CD14-positive monocyte (primary cell): ENCODE data around the gene TIPRL. TPM values are rescaled to one million over a fixed set of nuclear protein-coding genes. Genes with fewer than 3 reads are reported as not detected.
"Not testable (repeated sequence)": the region's sequence is repeated elsewhere in the genome, so short reads cannot be mapped to it uniquely, and the experiment has no call there.

Experiments used
- DNase-seq, 3 donors: peaks; one replicate each; pipeline ENCODE4 v3.0.0-alpha.2; 2011 to 2022
- H2AFZ ChIP-seq: 2 replicates; pipeline ENCODE4 v1.6.0; 2012; ENCODE audit warnings: mild to moderate bottlenecking, low read depth, low read length, inconsistent platforms; ENCODE audit not compliant: insufficient read depth, poor library complexity, severe bottlenecking
- H3K27ac ChIP-seq, 2 donors: 1 replicate in 1 of 2; 2 replicates in 1 of 2; pipeline ENCODE4 v1.5.1; 2012 to 2013; ENCODE audit warnings: low read length in 2 of 2, control low read depth in 1 of 2, inconsistent platforms in 1 of 2, low read depth in 1 of 2, mild to moderate bottlenecking in 1 of 2
- H3K27me3 ChIP-seq, 2 donors: one replicate each; pipeline versions ENCODE4 v1.6.0 to v1.6.1; 2011 to 2013; ENCODE audit warnings: low read length in 2 of 2; ENCODE audit not compliant: control insufficient read depth in 2 of 2, insufficient read depth in 2 of 2
- H3K36me3 ChIP-seq, 2 donors: replicated peaks in 1 of 2; 1 replicate in 1 of 2; 2 replicates in 1 of 2; pipeline versions ENCODE4 v1.5.1 to v1.6.1; 2012 to 2013; ENCODE audit warnings: low read length in 2 of 2, control low read depth in 1 of 2, inconsistent platforms in 1 of 2, mild to moderate bottlenecking in 1 of 2; ENCODE audit not compliant: insufficient read depth in 2 of 2, control insufficient read depth in 1 of 2
- H3K4me1 ChIP-seq, 2 donors: 1 replicate in 1 of 2; 2 replicates in 1 of 2; pipeline versions ENCODE4 v1.5.1 to v1.6.1; 2012 to 2013; ENCODE audit warnings: low read length in 2 of 2, control low read depth in 1 of 2, inconsistent platforms in 1 of 2, mild to moderate bottlenecking in 1 of 2, moderate library complexity in 1 of 2; ENCODE audit not compliant: insufficient read depth in 2 of 2, control insufficient read depth in 1 of 2
- H3K4me2 ChIP-seq: replicated peaks from 2 replicates; pipeline ENCODE3; 2012; ENCODE audit warnings: low read length, moderate library complexity, mild to moderate bottlenecking; ENCODE audit not compliant: poor library complexity, severe bottlenecking; ENCODE audit errors: extremely low read depth
- H3K4me3 ChIP-seq, 3 experiments: fragments of 200-600 bp in 1 of 3; sonication (generic) in 1 of 3; replicated peaks in 1 of 3; 1 replicate in 2 of 3; 2 replicates in 1 of 3; pipeline ENCODE4 v1.5.1; 2011 to 2013; ENCODE audit warnings: low read length in 3 of 3, mild to moderate bottlenecking in 3 of 3, control low read depth in 2 of 3, low read depth in 2 of 3, inconsistent platforms in 1 of 3, moderate library complexity in 1 of 3
- H3K79me2 ChIP-seq: 2 replicates; pipeline ENCODE4 v1.6.0; 2012; ENCODE audit warnings: mild to moderate bottlenecking, control low read depth, inconsistent platforms, low read length, moderate library complexity; ENCODE audit not compliant: insufficient read depth
- H3K9ac ChIP-seq: 2 replicates; pipeline ENCODE4 v1.6.0; 2017; ENCODE audit warnings: low read length, mild to moderate bottlenecking; ENCODE audit not compliant: insufficient read depth, poor library complexity, severe bottlenecking
- H3K9me3 ChIP-seq, 2 donors: replicated peaks in 1 of 2; 1 replicate in 1 of 2; 2 replicates in 1 of 2; pipeline versions ENCODE4 v1.5.1 to v1.6.1; 2012 to 2013; ENCODE audit warnings: low read length in 2 of 2, control low read depth in 1 of 2; ENCODE audit not compliant: control insufficient read depth in 1 of 2, insufficient read depth in 1 of 2
- H4K20me1 ChIP-seq: 2 replicates; pipeline ENCODE4 v1.6.0; 2012; ENCODE audit warnings: mild to moderate bottlenecking, low read length, control low read depth, moderate library complexity; ENCODE audit not compliant: insufficient read depth
- H3K27ac Mint-ChIP-seq, 7 donors: one replicate each; pipeline ENCODE4 v1.8.0; 2020; ENCODE audit warnings: mild to moderate bottlenecking in 7 of 7, mixed read lengths in 7 of 7, moderate library complexity in 6 of 7, inconsistent platforms in 2 of 7
- H3K27me3 Mint-ChIP-seq, 3 donors: one replicate each; pipeline ENCODE4 v1.8.0; 2021 to 2022; ENCODE audit warnings: low read depth in 3 of 3, mild to moderate bottlenecking in 3 of 3, mixed read lengths in 3 of 3, moderate library complexity in 3 of 3, inconsistent platforms in 1 of 3
- H3K36me3 Mint-ChIP-seq, 2 donors: one replicate each; pipeline ENCODE4 v1.8.0; 2020; ENCODE audit warnings: mixed read lengths in 2 of 2, inconsistent platforms in 1 of 2, mild to moderate bottlenecking in 1 of 2
- H3K4me1 Mint-ChIP-seq: one replicate; pipeline ENCODE4 v1.8.0; 2020; ENCODE audit warnings: mild to moderate bottlenecking, mixed read lengths
- H3K4me3 Mint-ChIP-seq, 2 donors: one replicate each; pipeline ENCODE4 v1.8.0; 2020; ENCODE audit warnings: mild to moderate bottlenecking in 2 of 2, mixed read lengths in 2 of 2, moderate library complexity in 1 of 2
- H3K9me3 Mint-ChIP-seq, 7 donors: one replicate each; pipeline ENCODE4 v1.8.0; 2020 to 2022; ENCODE audit warnings: mixed read lengths in 7 of 7, mild to moderate bottlenecking in 6 of 7, moderate library complexity in 6 of 7, inconsistent platforms in 2 of 7
- CTCF ChIP-seq: fragments of 200-600 bp; IDR thresholded peaks from one replicate; pipeline ENCODE4 v1.8.0; 2022; ENCODE audit warnings: antibody characterized with exemption, mild to moderate bottlenecking
- WGBS: methylation state at CpG from one replicate; pipeline ENCODE4 v1.1.5; 2013; ENCODE audit warnings: missing lambda C conversion rate; ENCODE audit not compliant: insufficient coverage; 5-methylcytosine and 5-hydroxymethylcytosine counted together
- intact Hi-C, 2 donors: fragments of 100-400 bp; cut with micrococcal nuclease; formaldehyde crosslinking; loops; one replicate each; pipeline versions ENCODE4 v1.15.0 to v1.15.1; 2023
- polyA plus RNA-seq, 3 donors: library from polyadenylated mRNA; depleted of rRNA in 1 of 3; unstranded in 2 of 3; stranded (reverse) in 1 of 3; fragments of 300-500 nt in 2 of 3; fragments of >200 nt in 1 of 3; fragmentation: Illumina TruSeq in 2 of 3; gene quantifications; 1 replicate in 2 of 3; 2 replicates in 1 of 3; pipeline ENCODE4 v1.2.3, GENCODE V29; 2012 to 2021

TIPRL gene
- polyA plus RNA-seq, 3 donors = 8.7 to 35.0 (median 30.2) TPM

GRCh38 chr1:168151935-168152334, 26.8 kb upstream of the TIPRL start:
- Histone ChIP-seq H3K4me1 (peaks cover 2 to 5% of the 10 kb centered on the region in 2 donors), H3K27ac (no peak overlapping the region), H3K27me3 (no peaks in the 10 kb centered on the region), H3K9me3 (peaks cover 0 to 5% of the 10 kb centered on the region in 2 donors), H3K79me2 (no peaks in the 10 kb centered on the region), H3K4me3 (no peak overlapping the region), H2AFZ (no peak overlapping the region), H3K4me2 (no peak overlapping the region), H4K20me1 (no peaks in the 10 kb centered on the region), H3K36me3 (no peaks in the 10 kb centered on the region), H3K9ac (no peak overlapping the region)
- no peak for TF ChIP-seq CTCF
- Mint-ChIP-seq H3K4me3 (no peak overlapping the region), H3K9me3 (peaks cover 12 to 30% (median 17%) of the 10 kb centered on the region in 7 donors), H3K36me3 (no peaks in the 10 kb centered on the region), H3K4me1 (peaks cover 17% of the 10 kb centered on the region), H3K27me3 (peaks cover 0 to 4% (median 2%) of the 10 kb centered on the region in 3 donors), H3K27ac (no peak overlapping the region)
- intact Hi-C loops = no loop called here
- no CpG with 5 or more reads among the region's 4 CpGs for WGBS
- no peak for DNase-seq

GRCh38 chr1:168154707-168155106, 24.1 kb upstream of the TIPRL start:
- H3K4me1 ChIP-seq, H2AFZ ChIP-seq, H4K20me1 ChIP-seq, H3K4me3 Mint-ChIP-seq, H3K27ac ChIP-seq, H3K36me3 Mint-ChIP-seq, H3K4me1 Mint-ChIP-seq, H3K79me2 ChIP-seq, H3K9ac ChIP-seq, H3K27me3 Mint-ChIP-seq, intact Hi-C loops, H3K4me3 ChIP-seq, H3K4me2 ChIP-seq, H3K27ac Mint-ChIP-seq, H3K36me3 ChIP-seq, H3K27me3 ChIP-seq, DNase-seq: not testable (repeated sequence)
- H3K9me3 Mint-ChIP-seq = peaks cover 25 to 51% (median 36%) of the 10 kb centered on the region in 7 donors
- 42% methylated on average over 2 of the region's 4 CpGs for WGBS
- peaks cover 12 to 16% of the 10 kb centered on the region in 2 donors for H3K9me3 ChIP-seq
